MCF 10A (cell line): ENCODE measurements around the gene CD34. TPM values are rescaled to one million over a fixed set of nuclear protein-coding genes. Genes with fewer than 3 reads are reported as not detected.

Source experiments
- BruUV-seq: library from RNA; stranded (reverse); fragments of 400-500 nt; replicated peaks from 2 replicates; lab custom pipeline; 2021; lab: Mats Ljungman, UMichigan
- CTCF ChIA-PET: fragments of 300-600 bp; sonication (Branson Sonifier 250); formaldehyde crosslinking; extraction: SDS; loops from one replicate; lab custom pipeline; 2021; ENCODE audit warnings: antibody characterized with exemption, inconsistent platforms; lab: Yijun Ruan, JAX
- POLR2A ChIA-PET: fragments of 300-600, 350-650 bp; sonication (Branson Sonifier 250); formaldehyde crosslinking; extraction: SDS; loops from one replicate; lab custom pipeline; 2020; ENCODE audit warnings: antibody characterized with exemption, inconsistent platforms; lab: Yijun Ruan, JAX
- DNase-seq: peaks from one replicate; pipeline ENCODE4 v3.0.0-alpha.2; 2018; ENCODE audit not compliant: unreplicated experiment
- H3K27ac Mint-ChIP-seq: one replicate; pipeline ENCODE4 v1.8.0; 2022; ENCODE audit warnings: mild to moderate bottlenecking, low read depth, mixed read lengths; ENCODE audit not compliant: unreplicated experiment
- H3K27me3 Mint-ChIP-seq: one replicate; pipeline ENCODE4 v1.8.0; 2022; ENCODE audit warnings: mixed read lengths; ENCODE audit not compliant: insufficient read depth, unreplicated experiment
- H3K36me3 Mint-ChIP-seq: one replicate; pipeline ENCODE4 v1.8.0; 2022; ENCODE audit warnings: mild to moderate bottlenecking, moderate library complexity, mixed read lengths; ENCODE audit not compliant: insufficient read depth, unreplicated experiment
- H3K4me1 Mint-ChIP-seq: one replicate; pipeline ENCODE4 v1.8.0; 2022; ENCODE audit warnings: mixed read lengths; ENCODE audit not compliant: insufficient read depth, unreplicated experiment
- H3K4me3 Mint-ChIP-seq: one replicate; pipeline ENCODE4 v1.8.0; 2022; ENCODE audit warnings: mild to moderate bottlenecking, moderate library complexity, mixed read lengths; ENCODE audit not compliant: unreplicated experiment
- H3K9me3 Mint-ChIP-seq: one replicate; pipeline ENCODE4 v1.8.0; 2022; ENCODE audit warnings: mixed read lengths; ENCODE audit not compliant: unreplicated experiment
- CTCF ChIP-seq: fragments of 200-600 bp; IDR thresholded peaks from one replicate; pipeline ENCODE4 v1.8.0; 2022; ENCODE audit warnings: antibody characterized with exemption, mild to moderate bottlenecking; ENCODE audit not compliant: unreplicated experiment
- intact Hi-C: fragments of 100-400 bp; cut with micrococcal nuclease; formaldehyde crosslinking; loops from 2 replicates; pipeline ENCODE4 v1.14.1; 2022
- total RNA-seq: library from RNA; stranded (reverse); gene quantifications from 2 replicates; pipeline ENCODE4 v1.2.3, GENCODE V29; 2022

Gene CD34
- total RNA-seq, 1 experiment from 2014 or later: not detected

- intact Hi-C loops: no loop called here
- no peaks in the 10 kb centered on the region for H3K9me3 Mint-ChIP-seq
- CTCF ChIA-PET: interaction anchor here (0.6 to 13.1 kb wide), 18 partner anchors 10 to 647 kb away, joined by 3 to 256 read pairs (median 4); no protein-coding TSS in a partner anchor
These were observed 12.7 kb downstream of the CD34 start for GRCh38 chr1:207898260-207898659.

GRCh38 chr1:207897188-207897587 lies 13.7 kb downstream of the CD34 start:
- DNase-seq: peak; percentile 32
- H3K27me3 Mint-ChIP-seq: no peaks in the 10 kb centered on the region
- ChIA-PET CTCF (interaction anchor here (0.6 to 13.1 kb wide), 32 partner anchors 8 to 185 kb away, joined by 3 to 256 read pairs (median 4); no protein-coding TSS in a partner anchor), POLR2A (interaction anchor here (0.8 to 2.3 kb wide), 7 partner anchors 12 to 68 kb away, joined by 3 to 26 read pairs (median 5); no protein-coding TSS in a partner anchor)
- no TSS peak for BruUV-seq
- H3K4me1 Mint-ChIP-seq: no peaks in the 10 kb centered on the region
- no peak overlapping the region for H3K27ac Mint-ChIP-seq
- H3K36me3 Mint-ChIP-seq: no peaks in the 10 kb centered on the region
- intact Hi-C loops: loop anchor here (1.0 kb wide), 1 partner anchor 66 kb away; no protein-coding TSS in a partner anchor
- peak; percentile 63 for TF ChIP-seq CTCF
- H3K9me3 Mint-ChIP-seq: no peaks in the 10 kb centered on the region
- H3K4me3 Mint-ChIP-seq: no peak overlapping the region

More at GRCh38 chr1:207898260-207898659, 12.7 kb downstream of the CD34 start:
- H3K36me3 Mint-ChIP-seq: no peaks in the 10 kb centered on the region
- no peaks in the 10 kb centered on the region for H3K27me3 Mint-ChIP-seq
- DNase-seq: no peak
- H3K4me1 Mint-ChIP-seq: peaks cover 4% of the 10 kb centered on the region
- no peak for TF ChIP-seq CTCF
- BruUV-seq: no TSS peak
- H3K27ac Mint-ChIP-seq: no peak overlapping the region
- POLR2A ChIA-PET: interaction anchor here (0.6 to 2.3 kb wide), 4 partner anchors 13 to 549 kb away, joined by 4 to 26 read pairs (median 8); no protein-coding TSS in a partner anchor
- no peak overlapping the region for H3K4me3 Mint-ChIP-seq

GRCh38 chr1:207896547-207896946 lies 14.4 kb downstream of the CD34 start:
- Mint-ChIP-seq H3K27ac (no peak overlapping the region), H3K36me3 (no peaks in the 10 kb centered on the region), H3K4me3 (no peak overlapping the region), H3K4me1 (no peaks in the 10 kb centered on the region), H3K9me3 (no peaks in the 10 kb centered on the region), H3K27me3 (no peaks in the 10 kb centered on the region)
- ChIA-PET POLR2A (interaction anchor here (0.6 to 2.3 kb wide), 9 partner anchors 12 to 67 kb away, joined by 3 to 26 read pairs (median 5); no protein-coding TSS in a partner anchor), CTCF (interaction anchor here (0.6 to 13.1 kb wide), 32 partner anchors 9 to 904 kb away, joined by 3 to 256 read pairs (median 4); no protein-coding TSS in a partner anchor)
- BruUV-seq: no TSS peak
- no peak for TF ChIP-seq CTCF
- intact Hi-C loops: no loop called here
- DNase-seq: no peak

GRCh38 chr1:207894704-207895103 lies 16.2 kb downstream of the CD34 start:
- Mint-ChIP-seq H3K9me3 (no peaks in the 10 kb centered on the region), H3K4me3 (no peak overlapping the region), H3K27ac (no peak overlapping the region), H3K4me1 (peaks cover 8% of the 10 kb centered on the region), H3K27me3 (no peaks in the 10 kb centered on the region), H3K36me3 (no peaks in the 10 kb centered on the region)
- POLR2A ChIA-PET: interaction anchor here (0.7 kb wide), 1 partner anchor 1812 kb away, joined by 3 read pairs; no protein-coding TSS in a partner anchor
- CTCF ChIA-PET: interaction anchor here (0.6 to 13.1 kb wide), 12 partner anchors 9 to 484 kb away, joined by 3 to 256 read pairs (median 3); partner anchors contain the start of gene CD34
- intact Hi-C loops: no loop called here
- no peak for TF ChIP-seq CTCF
- BruUV-seq: no TSS peak
- no peak for DNase-seq
